ENCODE data around the gene RIN3.

- TF ChIP-seq CTCF (conservative IDR thresholded peaks at IDR 0.05): peak; percentile 40; the same call in 1 of the 2 replicates
- no peak for TF ChIP-seq EZH2 (IDR thresholded peaks at IDR 0.05; ENCODE audit: low read depth)
Observed at GRCh38 chr14:92510972-92511371, 2.6 kb upstream of the RIN3 start.
